HG03354 (cell line): ENCODE data around the gene PCSK2.

ENCODE experiments used
- ATAC-seq: cut with Tn5 transposase; IDR thresholded peaks from one replicate; pipeline ENCODE4 v1.9.1; 2021; ENCODE audit warnings: mild to moderate bottlenecking; ENCODE audit not compliant: unreplicated experiment, poor library complexity, severe bottlenecking

Gene PCSK2

DNA sequence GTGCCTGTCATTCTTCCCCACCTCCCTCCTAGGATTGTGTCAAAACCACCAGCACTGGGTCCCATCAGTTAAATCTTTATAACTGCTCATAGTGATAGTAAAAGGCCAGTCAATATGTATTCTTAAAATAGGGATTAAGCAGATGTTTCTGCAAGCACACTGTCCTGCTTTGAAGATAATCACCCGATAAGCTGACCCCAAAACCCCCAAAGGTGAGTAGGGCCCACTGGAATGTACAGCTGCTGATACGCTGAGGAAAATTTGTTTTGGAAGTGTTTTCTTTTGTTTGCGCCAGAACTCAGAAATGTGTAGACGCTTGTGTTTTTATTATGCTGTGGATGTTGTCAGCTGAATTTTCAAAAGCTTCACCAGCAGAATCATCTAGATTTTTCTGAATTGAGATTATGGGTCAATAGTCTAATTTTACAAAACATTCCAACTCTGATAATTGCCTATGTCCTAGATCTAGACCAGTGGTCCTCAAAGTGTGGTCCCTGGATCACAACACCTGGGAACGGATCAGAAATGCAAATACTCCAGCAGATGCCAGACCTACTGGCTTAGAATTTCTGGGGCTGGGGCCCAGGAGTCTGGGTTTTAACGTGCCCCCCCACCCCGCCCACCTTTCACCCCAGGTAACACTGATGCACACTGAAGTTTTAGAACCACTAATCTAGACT is 292.9 kb downstream of the PCSK2 start:
- ATAC-seq, result no peak

DNA sequence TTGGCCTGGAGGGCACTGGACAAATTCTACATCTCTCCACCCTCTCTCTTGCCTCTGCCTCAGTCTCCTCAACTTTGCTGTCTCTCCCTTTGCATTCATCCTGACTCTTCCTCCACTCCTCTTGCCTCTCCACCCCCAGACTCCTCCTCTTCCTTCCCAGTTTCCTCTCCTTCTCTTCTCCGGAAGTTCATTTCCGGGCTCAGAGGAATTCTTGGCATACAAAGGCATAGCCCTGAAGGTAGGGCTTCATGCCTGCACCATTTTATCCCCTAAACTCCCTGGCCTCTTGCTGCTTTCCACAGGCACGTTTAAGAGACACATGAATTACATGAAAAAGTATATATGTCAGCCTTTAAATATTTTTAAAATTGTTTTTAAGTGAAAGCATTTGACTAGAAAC is 293.7 kb downstream of the PCSK2 start:
- ATAC-seq, result no peak

DNA sequence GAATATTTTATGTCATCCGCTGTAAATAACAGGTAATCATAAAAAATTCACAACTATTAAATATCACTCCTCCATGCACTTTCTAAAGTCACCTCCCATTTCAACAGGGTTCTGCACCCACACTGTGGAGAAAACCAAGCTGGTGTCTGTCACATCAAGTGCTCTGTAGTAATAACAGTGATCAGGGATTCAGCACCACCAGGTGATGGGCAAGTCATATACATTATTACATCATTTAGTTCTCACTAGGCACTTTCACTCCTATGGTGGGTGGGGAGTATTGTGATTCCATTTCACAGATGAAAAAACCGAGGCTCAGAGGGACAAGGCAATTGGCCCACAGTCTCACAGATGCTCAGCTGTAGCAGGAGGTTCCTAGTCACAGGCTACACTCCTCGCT is 295.7 kb downstream of the PCSK2 start:
- ATAC-seq, result no peak

DNA sequence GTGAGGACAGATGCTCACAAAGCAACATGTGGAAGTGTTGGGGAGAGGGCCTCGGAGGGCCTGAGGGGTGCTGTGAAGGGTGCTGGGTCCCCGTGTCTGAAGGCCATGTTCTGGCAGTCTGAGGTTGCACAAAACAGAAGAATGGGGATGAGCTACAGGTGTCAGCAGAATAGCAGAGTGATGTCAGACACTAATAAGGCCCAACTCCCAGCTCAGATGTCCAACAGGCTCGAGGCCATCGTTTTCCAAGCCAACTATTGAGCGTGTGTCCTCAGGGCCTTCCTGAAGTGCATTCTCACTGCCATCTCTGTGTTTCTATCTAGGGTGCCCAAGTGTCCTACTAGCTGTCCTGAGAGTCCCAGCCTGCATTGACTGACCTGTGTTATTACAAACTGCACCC is 296.5 kb downstream of the PCSK2 start:
- no peak for ATAC-seq

DNA sequence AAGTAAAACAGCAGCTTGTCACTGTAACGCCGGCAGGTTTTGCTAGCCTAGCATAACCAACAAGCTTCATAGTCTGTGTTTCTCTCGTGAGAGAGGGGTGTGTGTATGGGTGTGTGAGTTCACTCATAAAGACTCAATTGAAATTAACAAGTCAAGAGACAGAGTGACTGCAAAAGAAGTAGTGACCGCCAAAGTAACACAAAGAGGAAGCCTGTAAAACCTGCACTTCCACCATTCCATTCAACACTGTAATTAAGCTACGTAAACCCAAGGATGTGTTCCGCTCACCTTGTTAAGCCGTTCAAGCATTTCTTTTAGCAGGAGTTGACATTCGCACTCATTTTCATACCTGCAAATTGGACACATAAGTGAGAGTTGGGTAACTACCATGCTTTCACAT is 297.7 kb downstream of the PCSK2 start:
- ATAC-seq, result no peak

DNA sequence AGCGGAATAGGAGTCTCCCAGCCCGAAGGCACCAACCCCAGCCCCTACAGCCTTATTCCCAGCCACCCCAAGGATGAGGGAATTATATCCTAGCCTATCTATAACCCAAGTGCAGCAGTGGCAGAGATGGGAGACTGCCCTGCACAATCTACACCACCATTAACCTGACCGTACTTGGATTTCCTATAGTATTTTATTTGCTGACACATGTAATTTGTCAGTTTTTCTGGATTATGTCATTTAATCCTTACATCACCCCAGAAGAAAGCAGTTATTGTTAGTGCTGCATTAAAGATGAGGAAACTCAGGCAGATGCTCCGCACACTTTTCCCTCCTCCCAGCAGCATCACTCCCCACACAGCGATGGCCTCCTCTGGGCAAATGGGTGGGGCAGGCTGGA is 298.3 kb downstream of the PCSK2 start:
- no peak for ATAC-seq

DNA sequence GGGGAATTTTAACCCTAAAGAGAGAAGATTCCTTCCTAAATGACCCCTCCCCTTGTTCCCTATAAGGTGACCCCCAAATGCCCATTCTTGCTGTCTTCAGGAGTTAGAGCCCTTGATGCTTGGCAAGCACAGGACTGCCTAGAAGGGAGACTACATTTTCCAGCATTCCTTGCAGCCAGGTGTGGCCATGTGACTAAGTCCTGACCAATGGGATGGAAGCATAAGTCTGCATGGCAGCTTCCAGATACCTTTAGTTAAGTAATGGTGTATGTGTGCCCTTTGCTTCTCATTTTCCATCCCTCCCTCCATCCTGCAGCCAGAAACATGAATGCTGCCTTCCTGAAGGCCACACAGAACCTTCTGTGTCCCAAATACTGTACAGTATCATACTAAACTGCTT is 298.8 kb downstream of the PCSK2 start:
- no peak for ATAC-seq

DNA sequence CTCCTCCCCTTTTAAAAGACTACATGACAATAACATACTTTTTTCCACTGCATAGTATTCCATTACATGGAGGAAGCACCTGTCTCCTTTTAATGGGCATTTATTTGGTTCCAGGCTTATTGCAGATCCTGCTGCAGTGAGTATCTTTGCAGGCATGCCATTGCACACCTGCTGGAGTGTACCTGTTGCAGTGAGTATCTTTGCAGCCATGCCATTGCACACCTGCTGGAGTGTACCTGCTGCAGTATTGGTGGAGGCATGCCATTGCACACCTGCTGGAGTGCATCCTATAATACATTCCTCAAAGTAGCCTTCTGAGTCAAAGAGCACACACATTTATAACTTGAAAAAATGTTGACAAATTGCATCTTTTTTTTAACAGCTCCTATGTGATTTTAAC is 302.7 kb downstream of the PCSK2 start:
- no peak for ATAC-seq

DNA sequence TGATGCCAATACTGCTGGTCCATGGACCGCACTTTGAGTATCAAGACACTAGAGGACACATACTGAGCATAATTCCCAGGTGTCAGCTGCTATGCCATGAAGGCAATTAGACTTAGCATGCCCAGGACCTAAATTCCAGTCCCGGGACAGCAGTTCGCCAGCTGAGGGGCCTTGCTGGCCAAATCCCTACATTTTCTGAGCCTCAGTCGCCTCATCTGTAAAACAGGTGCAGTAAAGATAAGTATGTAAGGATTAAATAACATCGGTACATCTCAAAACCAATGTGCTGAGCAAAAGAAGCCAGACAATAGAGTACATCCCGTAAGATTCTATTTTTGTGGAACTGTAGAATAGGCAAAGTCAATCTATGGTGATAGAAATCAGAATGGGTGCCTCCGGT is 303.3 kb downstream of the PCSK2 start:
- no peak for ATAC-seq

DNA sequence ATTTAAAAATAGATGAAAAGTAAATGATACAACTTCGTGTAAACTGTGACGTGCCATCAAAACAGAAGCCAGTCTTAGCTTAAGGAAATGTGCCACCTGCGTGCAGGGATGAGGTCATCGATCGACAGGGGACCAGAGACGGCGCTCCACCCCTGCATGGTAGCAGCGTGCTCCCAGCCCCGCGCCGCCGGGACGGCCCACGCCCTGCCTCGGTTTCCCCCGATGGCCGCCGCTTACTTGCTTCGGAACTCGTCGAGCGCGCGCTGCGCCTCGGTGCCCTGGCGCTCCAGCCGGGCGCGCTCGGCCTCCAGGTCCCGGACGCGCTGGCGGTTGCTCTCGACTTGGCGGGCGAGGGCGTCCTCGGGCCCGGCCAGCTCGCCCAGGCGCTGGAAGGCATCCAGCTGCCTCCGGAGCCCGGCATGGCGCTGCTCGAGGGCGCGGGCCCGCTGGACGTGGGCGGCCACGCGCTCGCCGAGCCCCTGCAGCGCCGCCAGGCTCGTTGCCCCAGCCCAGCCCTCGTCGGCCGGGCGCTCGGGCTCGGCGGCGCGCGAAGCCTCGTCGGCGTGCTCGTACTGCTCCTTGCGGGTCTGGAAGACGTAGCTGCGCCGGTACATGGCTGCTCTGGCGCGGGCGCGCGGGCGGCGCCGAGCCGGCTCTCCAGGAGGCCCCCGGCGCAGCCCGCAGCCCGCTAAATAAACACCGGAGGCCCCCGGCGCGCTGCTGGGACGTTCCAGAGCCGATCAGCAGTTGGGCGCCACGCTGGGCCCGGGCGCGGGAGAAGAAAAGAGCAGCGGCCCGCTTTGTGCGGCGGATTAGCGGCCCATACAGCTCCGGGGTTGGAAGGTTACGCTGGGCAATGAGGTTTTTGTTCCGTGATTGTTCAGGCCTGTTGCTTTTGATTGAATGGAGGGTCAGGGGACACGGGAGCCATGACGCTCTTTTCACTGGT is 304.1 kb downstream of the PCSK2 start, which contains the start of gene BFSP1:
Gene BFSP1 (minus strand): TSS at position 664 of the 949 bp plus-strand sequence. CDS start 50 bp downstream, at position 614.
- no peak for ATAC-seq

DNA sequence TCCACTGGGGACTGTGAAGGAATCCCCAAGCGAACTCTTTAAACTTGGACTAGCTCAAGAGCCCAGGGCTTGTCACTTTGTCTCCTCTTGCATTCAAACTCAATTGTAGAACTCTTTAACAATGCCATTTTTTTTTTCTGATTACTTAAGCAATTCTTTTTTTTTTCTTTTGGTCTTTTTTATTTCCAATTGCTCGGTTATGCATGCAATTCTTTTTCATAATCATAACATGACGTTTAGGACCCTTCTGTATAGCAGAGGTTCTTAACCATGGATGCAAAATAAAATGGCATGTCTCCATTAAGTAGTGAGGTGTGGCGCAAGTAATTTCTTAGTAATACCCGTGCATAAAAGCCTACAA is 304.8 kb downstream of the PCSK2 start:
- ATAC-seq, result no peak

DNA sequence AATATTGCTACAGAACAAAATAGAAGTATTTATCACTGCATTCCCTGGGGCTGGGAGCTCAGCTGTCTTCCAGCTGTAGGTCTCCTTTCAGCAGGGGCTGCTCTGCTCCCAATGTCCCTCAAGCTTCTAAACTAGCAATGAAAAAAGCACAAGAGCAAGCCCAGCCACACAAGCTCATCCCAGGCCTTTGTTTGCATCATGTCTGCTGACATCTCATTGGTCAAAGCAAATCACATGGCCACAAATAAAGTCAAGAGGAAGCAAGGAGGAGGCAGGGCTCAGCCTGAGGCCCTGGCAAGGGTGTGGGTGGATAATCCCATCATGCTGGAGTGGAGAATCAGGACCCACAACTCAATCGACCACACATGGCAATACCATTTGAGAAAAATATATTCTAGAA is 306.6 kb downstream of the PCSK2 start:
- no peak for ATAC-seq

DNA sequence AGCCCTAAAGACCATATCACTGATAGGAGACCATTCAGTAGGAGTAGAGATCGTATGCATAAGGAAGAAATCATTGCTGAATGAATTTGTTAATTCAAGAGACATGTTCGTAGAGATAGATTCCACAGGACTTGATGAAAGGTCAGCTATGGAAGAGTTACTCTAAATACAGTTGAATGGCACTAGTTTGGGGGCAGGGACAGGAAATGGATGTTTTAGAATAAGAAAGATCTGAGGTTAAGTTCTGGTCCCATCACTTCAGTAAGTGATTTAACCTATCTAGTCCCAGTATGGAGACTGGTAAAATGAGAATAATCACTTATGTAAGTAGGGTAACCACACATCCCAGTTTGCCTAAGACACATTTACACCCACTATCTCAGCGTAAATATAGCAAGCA is 307.2 kb downstream of the PCSK2 start:
- ATAC-seq, result no peak
